ENCODE results near the gene MYB. TPM values are rescaled to one million over a fixed set of nuclear protein-coding genes. Genes with fewer than 3 reads are reported as not detected.
A peak's percentile ranks its signal among the peaks of the same experiment; 100 is the strongest.
"Not testable (repeated sequence)": the region's sequence is repeated elsewhere in the genome, so short reads cannot be mapped to it uniquely, and the experiment has no call there.

MYB gene
- total RNA-seq, 1 experiment from 2014 or later = not detected

- Histone ChIP-seq H3K4me3 (no peak overlapping the region), H3K9me3 (no peaks in the 10 kb centered on the region), H3K36me3 (no peaks in the 10 kb centered on the region), H3K27me3 (no peaks in the 10 kb centered on the region)
- DNase-seq = no peak
These were observed 21.6 kb upstream of the MYB start for GRCh38 chr6:135159531-135159930.

DNA sequence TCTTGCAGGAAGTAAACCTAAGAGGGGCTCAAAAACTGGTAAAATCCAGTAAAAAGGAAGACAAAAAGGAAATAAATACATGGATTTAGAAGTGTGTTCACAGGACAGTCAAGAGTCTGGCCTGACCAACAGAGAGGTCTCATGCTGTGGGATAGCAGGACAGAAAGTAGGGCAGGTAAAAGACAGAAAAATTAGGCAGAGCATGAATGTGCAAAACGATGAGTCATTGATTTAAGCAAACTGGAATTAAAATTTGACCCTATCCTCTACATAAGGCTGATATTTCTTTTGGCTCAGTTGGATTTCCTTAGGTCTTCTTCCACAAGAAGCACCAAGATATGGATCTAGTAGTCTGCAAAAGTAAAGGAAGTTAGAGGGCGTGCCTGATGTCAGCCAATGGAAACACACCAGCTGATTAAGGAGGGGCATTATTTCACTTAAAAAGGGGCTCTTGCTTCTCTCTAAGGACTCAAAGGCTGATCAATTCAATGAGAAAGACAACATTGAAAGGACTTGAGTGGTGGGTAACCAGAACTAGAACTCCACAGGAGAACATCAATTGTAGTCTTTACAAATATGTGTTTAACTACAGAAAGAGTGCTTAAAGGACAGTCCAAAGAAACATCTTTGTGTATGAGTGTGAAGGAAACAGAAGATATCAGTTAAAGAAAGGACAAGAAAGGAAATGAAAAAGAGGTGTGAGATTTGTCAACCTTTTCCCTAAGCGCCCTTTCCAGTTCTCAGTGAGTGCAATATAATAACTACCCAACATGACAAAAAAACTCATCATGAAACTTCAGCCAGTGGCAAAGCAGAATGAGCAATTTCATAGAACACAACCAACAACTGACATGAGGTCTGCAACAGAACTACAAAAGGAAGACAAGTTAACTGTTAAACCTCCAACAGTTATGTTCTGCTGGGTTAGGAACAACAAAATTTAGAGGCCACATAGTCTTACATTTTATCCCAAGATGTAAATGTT lies 19.4 kb upstream of the MYB start:
- Histone ChIP-seq H3K36me3 (no peaks in the 10 kb centered on the region), H3K27me3 (no peaks in the 10 kb centered on the region), H3K4me3 (no peak overlapping the region), H3K9me3 (no peaks in the 10 kb centered on the region)
- DNase-seq = no peak

- Histone ChIP-seq H3K9me3 (no peaks in the 10 kb centered on the region), H3K27me3 (no peaks in the 10 kb centered on the region), H3K4me3 (no peak overlapping the region), H3K36me3 (no peaks in the 10 kb centered on the region)
- peak; percentile 63 for DNase-seq
These were observed 18.2 kb upstream of the MYB start for GRCh38 chr6:135162678-135163439.

- no peaks in the 10 kb centered on the region for H3K36me3 ChIP-seq
- H3K4me3 ChIP-seq = no peak overlapping the region
These were observed 17.7 kb upstream of the MYB start for GRCh38 chr6:135163440-135163738.

GRCh38 chr6:135164387-135164786 lies 16.7 kb upstream of the MYB start:
- H3K27me3 ChIP-seq, DNase-seq, H3K4me3 ChIP-seq: not testable (repeated sequence)

More at GRCh38 chr6:135163440-135163738, 17.7 kb upstream of the MYB start:
- Histone ChIP-seq H3K27me3 (no peaks in the 10 kb centered on the region), H3K9me3 (no peaks in the 10 kb centered on the region)
- no peak for DNase-seq

DNA sequence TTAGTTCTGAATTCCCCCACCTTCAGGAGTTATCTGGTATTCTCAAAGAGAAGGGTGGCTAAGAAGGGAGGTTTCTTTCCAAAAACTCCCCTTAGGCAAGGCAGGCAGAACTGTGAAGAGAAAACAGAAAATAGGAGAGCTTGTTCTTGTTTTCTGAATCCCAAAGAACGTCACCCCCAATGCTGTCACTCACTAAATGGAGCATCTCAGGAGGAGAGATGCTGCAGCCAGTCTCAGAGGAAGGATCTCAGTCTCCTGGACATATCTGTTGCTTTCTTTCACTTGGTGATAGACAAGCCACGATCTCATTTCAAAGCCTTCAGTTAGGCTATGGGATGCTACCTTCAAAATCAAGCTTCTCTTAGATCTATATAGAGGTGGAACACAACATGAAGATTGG lies 16.1 kb upstream of the MYB start:
- H3K36me3 ChIP-seq = no peaks in the 10 kb centered on the region
- no peaks in the 10 kb centered on the region for H3K9me3 ChIP-seq
- DNase-seq = no peak
- no peak overlapping the region for H3K4me3 ChIP-seq
- no peaks in the 10 kb centered on the region for H3K27me3 ChIP-seq

More at GRCh38 chr6:135164387-135164786, 16.7 kb upstream of the MYB start:
- H3K9me3 ChIP-seq, H3K36me3 ChIP-seq: not testable (repeated sequence)

- Histone ChIP-seq H3K27me3 (no peaks in the 10 kb centered on the region), H3K4me3 (no peak overlapping the region), H3K36me3 (no peaks in the 10 kb centered on the region), H3K9me3 (no peaks in the 10 kb centered on the region)
- no peak for DNase-seq
These were observed 14.6 kb upstream of the MYB start for GRCh38 chr6:135166515-135166914.

GRCh38 chr6:135167617-135168016 lies 13.5 kb upstream of the MYB start:
- Histone ChIP-seq H3K9me3 (no peaks in the 10 kb centered on the region), H3K27me3 (no peaks in the 10 kb centered on the region), H3K36me3 (no peaks in the 10 kb centered on the region), H3K4me3 (no peak overlapping the region)
- DNase-seq = no peak

DNA sequence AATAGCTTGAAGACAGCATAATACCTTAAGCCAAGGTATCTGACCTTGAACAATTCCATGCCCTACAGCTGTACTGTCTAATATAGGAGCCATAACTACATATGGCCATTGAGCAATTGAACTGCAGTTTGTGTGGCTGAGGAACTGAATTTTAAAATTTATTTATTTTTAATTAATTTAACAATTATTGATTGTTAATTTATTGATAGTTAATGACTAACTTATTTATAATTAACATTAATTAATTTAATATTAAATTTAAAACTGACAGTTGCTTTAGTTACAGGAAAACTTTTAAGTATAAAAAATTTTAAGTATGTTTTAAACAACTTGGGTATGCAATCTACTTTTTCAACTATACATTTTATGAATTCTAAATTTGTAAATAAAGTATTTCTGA lies 12.3 kb upstream of the MYB start:
- no peak for DNase-seq
- no peak overlapping the region for H3K4me3 ChIP-seq
- no peaks in the 10 kb centered on the region for H3K36me3 ChIP-seq
- H3K9me3 ChIP-seq = no peaks in the 10 kb centered on the region
- H3K27me3 ChIP-seq = no peaks in the 10 kb centered on the region

- DNase-seq = no peak
- no peak overlapping the region for H3K4me3 ChIP-seq
- no peaks in the 10 kb centered on the region for H3K27me3 ChIP-seq
- no peaks in the 10 kb centered on the region for H3K9me3 ChIP-seq
- H3K36me3 ChIP-seq = no peaks in the 10 kb centered on the region
These were observed 10.9 kb upstream of the MYB start for GRCh38 chr6:135170238-135170637.

DNA sequence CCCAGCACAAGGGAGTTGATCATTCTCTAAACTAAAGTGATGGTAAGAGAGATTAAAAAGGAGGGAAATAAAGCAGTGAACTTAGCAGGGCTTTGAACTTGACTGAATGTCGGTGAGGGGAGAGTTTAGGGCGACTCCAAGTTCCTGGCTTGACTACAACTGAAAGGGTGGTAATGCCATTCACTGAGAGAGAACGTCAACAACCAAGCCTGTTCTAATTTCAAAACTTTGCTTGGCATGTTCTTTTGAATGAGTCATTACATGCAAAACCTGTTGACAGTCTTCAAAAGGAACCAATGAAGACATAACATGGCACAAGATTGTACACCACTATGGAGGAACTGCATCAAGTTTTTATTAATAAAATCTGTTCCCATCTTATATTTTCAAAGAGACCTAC lies 10.3 kb upstream of the MYB start:
- H3K9me3 ChIP-seq = no peaks in the 10 kb centered on the region
- H3K36me3 ChIP-seq = no peaks in the 10 kb centered on the region
- no peak for DNase-seq
- no peak overlapping the region for H3K4me3 ChIP-seq
- H3K27me3 ChIP-seq = no peaks in the 10 kb centered on the region

GRCh38 chr6:135173242-135173988 lies 7.7 kb upstream of the MYB start:
- Histone ChIP-seq H3K36me3 (no peaks in the 10 kb centered on the region), H3K27me3 (no peaks in the 10 kb centered on the region), H3K9me3 (no peaks in the 10 kb centered on the region), H3K4me3 (no peak overlapping the region)
- no peak for DNase-seq

DNA sequence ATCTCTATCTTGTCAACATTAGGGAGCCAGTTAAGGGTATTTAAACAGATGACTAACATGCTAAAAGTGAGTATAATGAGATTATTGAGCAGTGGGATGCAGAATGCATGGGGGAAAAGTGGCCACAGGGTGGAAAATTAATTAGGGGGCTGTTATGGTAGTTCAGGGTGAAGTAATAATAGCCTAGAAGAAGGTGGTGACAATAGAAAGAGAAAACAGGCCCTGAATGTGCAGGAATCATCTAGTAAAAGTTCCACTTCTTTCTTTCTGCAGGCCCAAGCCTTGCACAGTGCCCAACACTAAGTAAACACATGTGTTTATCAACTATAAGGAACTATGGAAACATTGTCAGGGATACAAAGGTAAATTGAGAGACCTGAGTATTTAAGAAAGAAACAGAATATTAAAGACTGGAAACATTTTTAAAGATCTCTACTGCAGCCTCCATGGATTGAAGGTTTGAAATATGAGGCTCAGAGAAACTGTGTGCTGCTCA lies 7.1 kb upstream of the MYB start:
- no peaks in the 10 kb centered on the region for H3K27me3 ChIP-seq
- no peak overlapping the region for H3K4me3 ChIP-seq
- no peaks in the 10 kb centered on the region for H3K36me3 ChIP-seq
- H3K9me3 ChIP-seq = no peaks in the 10 kb centered on the region
- DNase-seq = no peak

- H3K9me3 ChIP-seq = no peaks in the 10 kb centered on the region
- DNase-seq = no peak
- H3K27me3 ChIP-seq = no peaks in the 10 kb centered on the region
- no peak overlapping the region for H3K4me3 ChIP-seq
- H3K36me3 ChIP-seq = no peaks in the 10 kb centered on the region
These were observed 5.0 kb upstream of the MYB start for GRCh38 chr6:135176058-135176457.

DNA sequence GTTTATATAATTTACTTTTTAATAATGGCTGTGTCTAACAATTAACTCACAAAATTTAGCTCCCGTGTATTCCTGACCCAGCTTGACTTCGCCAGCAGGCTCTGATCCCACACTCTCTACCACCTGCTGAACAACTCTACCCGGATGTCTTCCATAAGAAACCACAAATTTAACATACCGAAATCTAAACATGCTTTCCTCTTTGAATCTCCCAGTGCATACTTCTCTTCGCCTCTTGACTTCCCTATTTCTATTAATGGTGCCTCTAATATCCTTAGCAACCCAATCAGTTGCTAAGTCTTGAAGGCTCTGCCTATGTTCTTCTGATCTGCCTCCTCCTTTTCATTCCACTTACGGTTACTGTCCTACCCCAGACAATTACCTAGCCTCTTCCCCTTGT lies 4.6 kb upstream of the MYB start:
- Histone ChIP-seq H3K36me3 (no peaks in the 10 kb centered on the region), H3K9me3 (no peaks in the 10 kb centered on the region), H3K27me3 (no peaks in the 10 kb centered on the region), H3K4me3 (no peak overlapping the region)
- no peak for DNase-seq

GRCh38 chr6:135179372-135179771 lies 1.7 kb upstream of the MYB start:
- H3K27me3 ChIP-seq = peaks cover 25% of the 10 kb centered on the region
- H3K36me3 ChIP-seq = no peaks in the 10 kb centered on the region
- H3K9me3 ChIP-seq = no peaks in the 10 kb centered on the region
- no peak for DNase-seq
- H3K4me3 ChIP-seq = no peak overlapping the region

All from MG63 (cell line).